ENCODE measurements around the gene AFMID.

- TF ChIP-seq POLR2AphosphoS5 (IDR thresholded peaks at IDR 0.05; ENCODE audit: insufficient read depth in 1 of 2, low read depth in 1 of 2) (no peak), CTCF (IDR thresholded peaks at IDR 0.05) (no peak)
Measured at GRCh38 chr17:78168903-78169793, 18.0 kb upstream of the AFMID start.
